HG02840 (cell line): ENCODE data around the gene CDC42BPB.
A peak's percentile ranks its signal among the peaks of the same experiment; 100 is the strongest.
"Not testable (repeated sequence)": the region's sequence is repeated elsewhere in the genome, so short reads cannot be mapped to it uniquely, and the experiment has no call there.

ENCODE experiments used
- ATAC-seq: cut with Tn5 transposase; IDR thresholded peaks from one replicate; pipeline ENCODE4 v1.9.1; 2021; ENCODE audit warnings: mild to moderate bottlenecking, moderate library complexity, moderate number of reproducible peaks; ENCODE audit not compliant: unreplicated experiment, low FRiP score

The CDC42BPB gene

GRCh38 chr14:102907980-102908730 lies 149.2 kb downstream of the CDC42BPB start:
- no peak for ATAC-seq

- ATAC-seq: no peak
Observed at GRCh38 chr14:102907303-102907844, 150.0 kb downstream of the CDC42BPB start.

GRCh38 chr14:102906616-102907302 lies 150.6 kb downstream of the CDC42BPB start:
- ATAC-seq: no peak

DNA sequence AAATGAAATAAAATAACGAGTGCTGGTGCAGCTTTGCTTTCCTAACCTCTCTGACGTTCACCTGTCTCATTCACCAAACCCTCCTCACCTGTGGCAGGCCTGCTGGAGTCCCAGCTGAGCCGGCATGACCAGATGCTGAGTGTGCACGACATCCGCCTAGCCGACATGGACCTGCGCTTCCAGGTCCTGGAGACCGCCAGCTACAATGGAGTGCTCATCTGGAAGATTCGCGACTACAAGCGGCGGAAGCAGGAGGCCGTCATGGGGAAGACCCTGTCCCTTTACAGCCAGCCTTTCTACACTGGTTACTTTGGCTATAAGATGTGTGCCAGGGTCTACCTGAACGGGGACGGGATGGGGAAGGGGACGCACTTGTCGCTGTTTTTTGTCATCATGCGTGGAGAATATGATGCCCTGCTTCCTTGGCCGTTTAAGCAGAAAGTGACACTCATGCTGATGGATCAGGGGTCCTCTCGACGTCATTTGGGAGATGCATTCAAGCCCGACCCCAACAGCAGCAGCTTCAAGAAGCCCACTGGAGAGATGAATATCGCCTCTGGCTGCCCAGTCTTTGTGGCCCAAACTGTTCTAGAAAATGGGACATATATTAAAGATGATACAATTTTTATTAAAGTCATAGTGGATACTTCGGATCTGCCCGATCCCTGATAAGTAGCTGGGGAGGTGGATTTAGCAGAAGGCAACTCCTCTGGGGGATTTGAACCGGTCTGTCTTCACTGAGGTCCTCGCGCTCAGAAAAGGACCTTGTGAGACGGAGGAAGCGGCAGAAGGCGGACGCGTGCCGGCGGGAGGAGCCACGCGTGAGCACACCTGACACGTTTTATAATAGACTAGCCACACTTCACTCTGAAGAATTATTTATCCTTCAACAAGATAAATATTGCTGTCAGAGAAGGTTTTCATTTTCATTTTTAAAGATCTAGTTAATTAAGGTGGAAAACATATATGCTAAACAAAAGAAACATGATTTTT lies 151.9 kb downstream of the CDC42BPB start:
- ATAC-seq: no peak

GRCh38 chr14:102903889-102904512 lies 153.3 kb downstream of the CDC42BPB start:
- no peak for ATAC-seq

- ATAC-seq: no peak
Observed at GRCh38 chr14:102903248-102903888, 154.0 kb downstream of the CDC42BPB start.

DNA sequence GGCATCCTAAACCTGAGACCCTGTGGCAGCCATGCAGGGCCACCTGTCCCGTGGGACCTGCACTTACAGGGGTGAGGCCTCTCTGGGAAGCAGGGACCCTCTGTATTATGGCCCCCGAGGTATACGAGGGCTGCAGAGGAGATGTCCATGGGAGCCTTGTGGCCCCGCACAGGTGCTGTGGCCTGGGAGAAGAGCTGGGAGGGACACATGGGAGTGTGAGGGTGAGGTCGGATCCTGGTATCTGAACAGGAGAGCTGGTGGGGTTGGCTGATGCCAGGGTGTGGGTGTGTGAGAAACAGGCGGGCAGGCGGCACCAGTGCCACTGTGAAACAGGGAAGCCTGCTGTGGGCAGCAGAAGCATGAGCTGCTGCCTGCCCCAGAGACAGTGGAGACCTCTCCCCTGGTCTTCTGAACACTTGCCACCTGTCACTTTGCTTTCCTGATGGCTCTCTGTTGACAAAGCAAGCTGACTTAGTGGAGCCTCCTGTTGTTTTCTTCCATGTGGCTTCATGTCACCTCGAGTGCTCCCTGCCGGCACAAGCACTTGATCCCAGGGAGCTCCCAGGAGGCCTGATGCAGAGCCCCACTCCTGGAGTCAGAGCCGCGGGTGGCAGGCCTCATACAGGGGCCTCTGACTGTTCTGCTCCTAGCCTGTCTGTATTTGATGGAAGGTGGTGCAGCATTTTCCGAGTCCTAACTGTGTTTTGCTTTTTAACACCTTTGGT lies 154.7 kb downstream of the CDC42BPB start:
- ATAC-seq: no peak

DNA sequence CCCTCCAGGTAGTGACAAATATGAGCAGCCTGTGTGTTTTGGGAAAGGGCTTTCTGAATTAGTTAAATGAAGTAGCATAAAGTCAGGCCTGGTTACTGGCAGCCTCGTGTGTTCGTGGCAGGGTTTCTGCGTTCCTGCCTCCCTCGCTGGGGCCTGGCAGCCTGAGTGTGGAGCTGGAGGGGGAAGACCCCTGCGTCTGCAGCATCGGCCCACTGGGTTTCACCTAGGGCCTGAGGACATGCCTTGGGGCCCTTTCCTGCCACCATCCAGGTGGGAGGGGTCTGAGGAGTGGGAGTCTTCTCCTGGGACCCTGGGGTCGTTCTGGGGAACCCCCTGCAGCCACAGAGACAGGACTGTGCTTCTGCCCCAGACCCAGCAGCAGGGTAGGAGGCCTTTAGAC lies 155.3 kb downstream of the CDC42BPB start:
- no peak for ATAC-seq

GRCh38 chr14:102901633-102902032 lies 155.7 kb downstream of the CDC42BPB start:
- peak; percentile 69 for ATAC-seq

- ATAC-seq: peak; percentile 56
Observed at GRCh38 chr14:102900631-102901571, 156.4 kb downstream of the CDC42BPB start.

DNA sequence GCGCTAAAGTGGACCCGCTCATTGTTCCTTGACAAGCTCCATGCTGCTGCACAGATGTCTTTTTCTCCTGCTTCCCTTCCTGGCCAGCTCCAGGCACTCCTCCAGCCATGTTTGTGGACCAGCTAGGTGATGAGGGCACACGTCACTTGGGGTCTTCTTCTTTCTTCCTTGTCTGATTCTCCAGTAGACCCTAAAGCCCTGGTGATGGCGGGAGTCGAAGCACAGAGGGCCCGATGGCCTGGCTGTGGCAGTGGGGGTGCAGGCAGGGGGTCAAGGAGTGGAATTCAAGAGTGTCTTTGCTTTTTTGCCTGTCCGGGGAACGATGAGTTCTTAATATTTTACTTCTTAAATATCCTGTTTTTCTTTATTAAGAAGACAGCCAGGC lies 157.8 kb downstream of the CDC42BPB start:
- no peak for ATAC-seq

DNA sequence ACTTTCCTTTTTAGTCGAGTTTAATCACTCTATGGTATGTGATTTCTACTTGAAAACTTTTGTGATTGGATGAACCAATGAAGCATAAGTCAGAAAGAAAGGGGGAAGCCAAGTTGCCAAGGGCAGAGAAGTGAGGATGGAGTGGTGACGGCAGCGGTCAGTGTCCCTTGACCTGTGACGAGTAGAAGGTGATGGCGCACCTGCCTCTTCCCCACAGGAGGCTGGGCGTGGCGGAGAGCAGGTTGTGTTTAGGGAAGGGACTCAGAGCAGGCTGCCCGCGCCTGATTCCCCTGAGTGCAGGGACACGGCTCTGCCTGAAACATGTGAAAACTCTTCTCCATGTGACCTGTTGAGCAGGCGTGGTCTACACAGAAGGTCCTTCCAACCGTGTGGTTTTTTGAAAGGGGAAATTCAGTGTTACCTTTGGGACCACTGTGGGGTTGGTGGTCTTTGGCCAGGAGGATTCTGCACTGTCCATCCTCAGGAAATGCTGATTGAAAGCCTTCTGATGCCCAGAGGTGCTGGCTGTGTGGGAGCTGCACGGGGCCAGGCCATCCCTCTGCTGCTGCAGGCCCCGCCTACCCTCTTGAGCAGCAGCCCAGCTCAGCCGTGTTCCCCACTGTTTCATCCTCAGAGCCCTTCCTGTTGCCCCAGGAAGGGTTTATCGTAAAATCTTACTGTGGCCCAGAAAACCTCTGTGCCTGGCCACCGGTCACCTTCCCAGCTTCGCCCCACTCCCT lies 158.4 kb downstream of the CDC42BPB start:
- no peak for ATAC-seq

GRCh38 chr14:102898298-102898697 lies 159.1 kb downstream of the CDC42BPB start:
- ATAC-seq: no peak

DNA sequence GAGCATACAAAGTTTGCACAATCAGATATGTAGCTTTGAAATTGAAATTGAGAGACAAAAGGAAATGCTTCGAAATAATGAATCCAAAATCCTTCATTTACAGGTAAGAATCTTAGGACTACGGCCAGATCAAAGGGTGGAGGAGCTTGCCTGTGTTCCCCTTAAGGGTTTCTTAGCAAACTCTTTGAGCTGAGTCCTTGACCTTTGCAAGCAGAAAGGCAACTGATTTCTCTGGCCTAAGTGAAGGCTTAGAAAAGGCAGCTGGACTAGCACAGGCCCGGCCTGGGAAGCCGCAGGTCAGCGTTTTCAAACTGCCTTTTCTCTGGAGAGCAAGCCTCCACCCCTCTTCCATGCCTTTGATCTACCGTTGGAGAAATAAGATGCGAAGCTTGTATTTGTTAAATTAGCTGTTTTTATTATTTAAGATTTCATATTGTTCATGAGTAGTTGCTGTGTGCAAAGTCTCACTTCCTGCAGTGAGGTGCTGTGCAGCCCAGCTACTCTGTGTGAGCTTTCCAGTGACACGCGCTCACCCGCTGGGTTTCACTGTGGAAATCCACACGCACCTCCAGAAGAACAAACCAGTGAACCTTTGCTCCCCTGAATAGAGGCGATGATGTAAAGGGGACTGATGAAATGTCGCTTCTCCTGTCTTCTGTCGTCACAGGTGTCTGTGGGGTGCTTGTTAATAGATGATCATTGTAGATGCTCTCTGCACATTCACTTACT lies 159.9 kb downstream of the CDC42BPB start:
- no peak for ATAC-seq

- ATAC-seq: not testable (repeated sequence)
Observed at GRCh38 chr14:102896735-102897134, 160.6 kb downstream of the CDC42BPB start.

DNA sequence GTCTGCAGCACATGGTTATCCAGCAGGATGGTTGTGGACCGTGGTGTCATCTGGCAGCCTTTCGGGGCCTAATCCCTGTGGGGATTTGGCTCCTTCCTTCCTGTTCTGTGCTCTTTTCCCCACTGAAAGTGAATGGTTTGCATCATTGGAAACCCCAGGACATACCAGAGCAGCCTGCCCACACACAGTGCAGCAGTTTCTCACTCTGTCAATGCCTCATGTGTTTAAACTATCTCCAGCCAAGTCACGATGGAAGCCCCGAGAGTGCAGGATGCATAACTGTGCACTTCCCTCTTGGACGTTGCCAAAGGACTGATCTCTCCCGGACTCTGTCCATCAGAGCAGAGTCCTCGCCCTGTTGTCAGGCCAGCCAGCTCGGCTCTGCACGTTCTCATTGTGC lies 163.9 kb downstream of the CDC42BPB start:
- ATAC-seq: no peak

DNA sequence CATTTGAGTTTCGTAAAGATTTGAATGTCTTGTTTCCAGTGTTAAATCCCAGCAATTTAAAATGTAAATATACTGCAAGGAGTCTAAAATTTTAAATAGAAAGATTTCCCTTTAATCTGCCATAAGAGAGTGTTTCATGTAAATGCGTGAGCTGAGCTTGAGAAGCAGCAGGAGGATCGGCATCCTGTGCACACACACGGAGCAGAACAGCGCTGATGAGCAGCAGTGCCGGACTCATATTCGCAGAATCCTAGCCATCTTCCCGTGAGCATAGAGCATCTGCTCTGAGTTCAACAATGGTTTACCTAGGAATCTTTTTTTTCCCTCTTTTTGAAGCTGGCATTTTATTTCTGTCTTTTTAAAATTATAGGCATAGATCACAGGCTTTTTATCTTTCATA lies 164.7 kb downstream of the CDC42BPB start:
- ATAC-seq: no peak
